ENCODE measurements around the gene ADCY1. TPM values are rescaled to one million over a fixed set of nuclear protein-coding genes. Genes with fewer than 3 reads are reported as not detected.

ADCY1 gene
- total RNA-seq, 1 donor: under 0.01 TPM

GRCh38 chr7:45623157-45623556, 49.0 kb downstream of the ADCY1 start:
- no peaks in the 10 kb centered on the region for H3K9me3 ChIP-seq (ENCODE audit: low read depth, low read length)
- H3K4me3 ChIP-seq (ENCODE audit: low read length): no peak overlapping the region
- no peaks in the 10 kb centered on the region for H3K4me1 ChIP-seq (ENCODE audit: insufficient read depth, low read length)
- no peaks in the 10 kb centered on the region for H3K27me3 ChIP-seq (ENCODE audit: insufficient read depth, low read length)

GRCh38 chr7:45623740-45624391, 49.7 kb downstream of the ADCY1 start:
- Histone ChIP-seq H3K27me3 (ENCODE audit: insufficient read depth, low read length) (no peaks in the 10 kb centered on the region), H3K4me3 (ENCODE audit: low read length) (no peak overlapping the region), H3K9me3 (ENCODE audit: low read depth, low read length) (no peaks in the 10 kb centered on the region), H3K4me1 (ENCODE audit: insufficient read depth, low read length) (no peaks in the 10 kb centered on the region)

- Histone ChIP-seq H3K27me3 (ENCODE audit: insufficient read depth, low read length) (no peaks in the 10 kb centered on the region), H3K4me3 (ENCODE audit: low read length) (no peak overlapping the region), H3K4me1 (ENCODE audit: insufficient read depth, low read length) (no peaks in the 10 kb centered on the region), H3K9me3 (ENCODE audit: low read depth, low read length) (no peaks in the 10 kb centered on the region)
Measured at GRCh38 chr7:45624392-45624760, 50.2 kb downstream of the ADCY1 start.

- no peaks in the 10 kb centered on the region for H3K27me3 ChIP-seq (ENCODE audit: insufficient read depth, low read length)
- no peaks in the 10 kb centered on the region for H3K4me1 ChIP-seq (ENCODE audit: insufficient read depth, low read length)
- no peaks in the 10 kb centered on the region for H3K9me3 ChIP-seq (ENCODE audit: low read depth, low read length)
- no peak overlapping the region for H3K4me3 ChIP-seq (ENCODE audit: low read length)
Measured at GRCh38 chr7:45625067-45625466, 50.9 kb downstream of the ADCY1 start.

- H3K4me1 ChIP-seq (ENCODE audit: insufficient read depth, low read length): no peaks in the 10 kb centered on the region
- H3K4me3 ChIP-seq (ENCODE audit: low read length): no peak overlapping the region
- H3K27me3 ChIP-seq (ENCODE audit: insufficient read depth, low read length): no peaks in the 10 kb centered on the region
- H3K9me3 ChIP-seq (ENCODE audit: low read depth, low read length): no peaks in the 10 kb centered on the region
Measured at GRCh38 chr7:45625714-45626440, 51.7 kb downstream of the ADCY1 start.

- no peaks in the 10 kb centered on the region for H3K4me1 ChIP-seq (ENCODE audit: insufficient read depth, low read length)
- no peaks in the 10 kb centered on the region for H3K27me3 ChIP-seq (ENCODE audit: insufficient read depth, low read length)
- H3K4me3 ChIP-seq (ENCODE audit: low read length): no peak overlapping the region
- no peaks in the 10 kb centered on the region for H3K9me3 ChIP-seq (ENCODE audit: low read depth, low read length)
Measured at GRCh38 chr7:45626441-45627430, 52.6 kb downstream of the ADCY1 start.

GRCh38 chr7:45627691-45628456, 53.7 kb downstream of the ADCY1 start:
- H3K4me3 ChIP-seq (ENCODE audit: low read length): no peak overlapping the region

GRCh38 chr7:45631569-45631968, 57.4 kb downstream of the ADCY1 start:
- Histone ChIP-seq H3K4me3 (ENCODE audit: low read length) (no peak overlapping the region), H3K9me3 (ENCODE audit: low read depth, low read length) (no peaks in the 10 kb centered on the region), H3K27me3 (ENCODE audit: insufficient read depth, low read length) (no peaks in the 10 kb centered on the region), H3K4me1 (ENCODE audit: insufficient read depth, low read length) (no peaks in the 10 kb centered on the region)

More at GRCh38 chr7:45627691-45628456, 53.7 kb downstream of the ADCY1 start:
- H3K27me3 ChIP-seq (ENCODE audit: insufficient read depth, low read length): no peaks in the 10 kb centered on the region
- H3K4me1 ChIP-seq (ENCODE audit: insufficient read depth, low read length): no peaks in the 10 kb centered on the region
- H3K9me3 ChIP-seq (ENCODE audit: low read depth, low read length): no peaks in the 10 kb centered on the region

GRCh38 chr7:45636733-45637132, 62.6 kb downstream of the ADCY1 start:
- H3K4me1 ChIP-seq (ENCODE audit: insufficient read depth, low read length): no peaks in the 10 kb centered on the region
- no peak overlapping the region for H3K4me3 ChIP-seq (ENCODE audit: low read length)
- no peaks in the 10 kb centered on the region for H3K27me3 ChIP-seq (ENCODE audit: insufficient read depth, low read length)
- no peaks in the 10 kb centered on the region for H3K9me3 ChIP-seq (ENCODE audit: low read depth, low read length)

- Histone ChIP-seq H3K9me3 (ENCODE audit: low read depth, low read length) (no peaks in the 10 kb centered on the region), H3K4me3 (ENCODE audit: low read length) (no peak overlapping the region), H3K4me1 (ENCODE audit: insufficient read depth, low read length) (no peaks in the 10 kb centered on the region), H3K27me3 (ENCODE audit: insufficient read depth, low read length) (no peaks in the 10 kb centered on the region)
Measured at GRCh38 chr7:45638916-45639315, 64.7 kb downstream of the ADCY1 start.

GRCh38 chr7:45642044-45642443, 67.9 kb downstream of the ADCY1 start:
- Histone ChIP-seq H3K27me3 (ENCODE audit: insufficient read depth, low read length) (no peaks in the 10 kb centered on the region), H3K4me3 (ENCODE audit: low read length) (no peak overlapping the region), H3K9me3 (ENCODE audit: low read depth, low read length) (no peaks in the 10 kb centered on the region), H3K4me1 (ENCODE audit: insufficient read depth, low read length) (no peaks in the 10 kb centered on the region)

GRCh38 chr7:45643630-45644029, 69.5 kb downstream of the ADCY1 start:
- Histone ChIP-seq H3K4me3 (ENCODE audit: low read length) (no peak overlapping the region), H3K9me3 (ENCODE audit: low read depth, low read length) (no peaks in the 10 kb centered on the region), H3K27me3 (ENCODE audit: insufficient read depth, low read length) (no peaks in the 10 kb centered on the region), H3K4me1 (ENCODE audit: insufficient read depth, low read length) (no peaks in the 10 kb centered on the region)

- no peaks in the 10 kb centered on the region for H3K9me3 ChIP-seq (ENCODE audit: low read depth, low read length)
- no peak overlapping the region for H3K4me3 ChIP-seq (ENCODE audit: low read length)
- no peaks in the 10 kb centered on the region for H3K27me3 ChIP-seq (ENCODE audit: insufficient read depth, low read length)
- H3K4me1 ChIP-seq (ENCODE audit: insufficient read depth, low read length): no peaks in the 10 kb centered on the region
Measured at GRCh38 chr7:45644237-45644636, 70.1 kb downstream of the ADCY1 start.

GRCh38 chr7:45645141-45645969, 71.2 kb downstream of the ADCY1 start:
- Histone ChIP-seq H3K27me3 (ENCODE audit: insufficient read depth, low read length) (no peaks in the 10 kb centered on the region), H3K4me1 (ENCODE audit: insufficient read depth, low read length) (no peaks in the 10 kb centered on the region), H3K4me3 (ENCODE audit: low read length) (no peak overlapping the region), H3K9me3 (ENCODE audit: low read depth, low read length) (no peaks in the 10 kb centered on the region)

Data from mononuclear cell (primary cell).